Gastroesophageal sphincter (tissue), 4 donors: Measurements from ENCODE around the gene UBE2M. TPM values are rescaled to one million over a fixed set of nuclear protein-coding genes. Genes with fewer than 3 reads are reported as not detected.
"Not testable (repeated sequence)": the region's sequence is repeated elsewhere in the genome, so short reads cannot be mapped to it uniquely, and the experiment has no call there.

Source experiments
- ATAC-seq: fragments of 150-250 bp; one replicate; pipeline ENCODE4 v1.9.1; 2016; ENCODE audit warnings: mild to moderate bottlenecking, moderate library complexity
- H3K27ac ChIP-seq, 4 donors: fragments of 200-600 bp; sonication (generic) in 3 of 4; 1 replicate in 3 of 4; 2 replicates in 1 of 4; pipeline ENCODE4 v1.5.1; 2016 to 2019
- H3K27me3 ChIP-seq: fragments of 200-600 bp; sonication (generic); one replicate; pipeline ENCODE4 v1.5.1; 2019
- H3K36me3 ChIP-seq, 2 donors: fragments of 200-600 bp; sonication (generic); one replicate each; pipeline ENCODE4 v1.5.1; 2019; ENCODE audit warnings: control low read depth in 1 of 2
- H3K4me1 ChIP-seq, 3 donors: fragments of 200-600 bp; sonication (generic); 1 replicate in 2 of 3; 2 replicates in 1 of 3; pipeline ENCODE4 v1.5.1; 2016 to 2019; ENCODE audit warnings: control low read depth in 2 of 3
- H3K4me3 ChIP-seq, 2 donors: fragments of 200-600 bp; sonication (generic); one replicate each; pipeline ENCODE4 v1.5.1; 2019; ENCODE audit warnings: mild to moderate bottlenecking in 1 of 2, moderate library complexity in 1 of 2
- H3K9me3 ChIP-seq, 3 donors: fragments of 200-600 bp; sonication (generic); one replicate each; pipeline ENCODE4 v1.5.1; 2017 to 2019; ENCODE audit warnings: control low read depth in 2 of 3
- EP300 ChIP-seq: sonication (generic); formaldehyde crosslinking; IDR thresholded peaks from one replicate; pipeline ENCODE4 v1.6.1; 2017; ENCODE audit warnings: antibody characterized with exemption, mild to moderate bottlenecking
- POLR2A ChIP-seq, 2 donors: fragments of 450-650 bp; IDR thresholded peaks; one replicate each; pipeline ENCODE4 v1.6.1; 2017; ENCODE audit warnings: antibody characterized with exemption in 2 of 2, mild to moderate bottlenecking in 2 of 2, moderate library complexity in 1 of 2
- POLR2AphosphoS5 ChIP-seq: sonication (generic); formaldehyde crosslinking; IDR thresholded peaks from one replicate; pipeline ENCODE4 v1.6.1; 2017; ENCODE audit warnings: antibody characterized with exemption
- WGBS, 2 donors: methylation state at CpG; one replicate each; pipeline ENCODE4 v1.1.5; 2018; ENCODE audit warnings: low coverage in 1 of 2; 5-methylcytosine and 5-hydroxymethylcytosine counted together
- total RNA-seq, 4 donors: library from RNA; depleted of rRNA; stranded (reverse); fragments of >200 nt; gene quantifications; one replicate each; pipeline ENCODE4 v1.1.0, GENCODE V29; 2016
- TF ChIP-seq, protein P1 (sequence below), 4 experiments: fragments of 200-600 bp in 2 of 4; fragments of 450-650 bp in 2 of 4; sonication (generic) in 1 of 4; IDR thresholded peaks; one replicate each; pipeline ENCODE4 v1.5.1; 2017 to 2019; ENCODE audit warnings: antibody characterized with exemption in 4 of 4, mild to moderate bottlenecking in 2 of 4, moderate library complexity in 2 of 4

The UBE2M gene
- total RNA-seq: 10 to 100 TPM; 28.1 to 43.6 (median 37.8) TPM

DNA sequence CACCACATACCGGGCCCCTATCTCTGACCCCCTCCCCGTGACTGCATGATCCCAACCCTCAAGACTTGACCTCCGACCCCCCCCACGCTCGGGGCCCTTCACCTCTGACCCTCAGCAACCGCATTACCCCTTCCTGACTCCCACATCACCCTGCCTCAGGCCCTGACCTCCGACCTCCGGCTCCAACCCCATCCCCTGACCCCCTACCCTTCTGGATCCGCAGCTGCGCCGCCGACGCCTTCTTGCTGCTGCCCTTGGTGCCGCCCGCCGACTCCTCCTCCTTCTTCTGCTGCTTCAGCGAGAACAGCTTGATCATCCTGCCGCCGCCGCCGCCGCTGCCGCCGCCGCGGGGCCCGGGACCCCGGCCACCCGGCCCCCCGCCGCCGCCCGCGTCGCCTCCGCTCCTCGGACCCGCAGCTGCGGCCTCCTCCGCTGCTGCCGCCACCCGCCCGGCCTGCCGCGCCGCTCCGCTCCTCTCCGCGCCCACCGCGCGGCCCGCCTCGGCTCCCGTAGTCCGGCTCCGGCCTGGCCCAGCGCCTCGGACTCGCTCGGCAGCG is at the start of gene UBE2M:
Gene UBE2M (minus strand): TSS at position 546 of the 557 bp plus-strand sequence. CDS start 230 bp downstream, at position 316.
- no peak for ATAC-seq
- TF ChIP-seq, protein P1, sequence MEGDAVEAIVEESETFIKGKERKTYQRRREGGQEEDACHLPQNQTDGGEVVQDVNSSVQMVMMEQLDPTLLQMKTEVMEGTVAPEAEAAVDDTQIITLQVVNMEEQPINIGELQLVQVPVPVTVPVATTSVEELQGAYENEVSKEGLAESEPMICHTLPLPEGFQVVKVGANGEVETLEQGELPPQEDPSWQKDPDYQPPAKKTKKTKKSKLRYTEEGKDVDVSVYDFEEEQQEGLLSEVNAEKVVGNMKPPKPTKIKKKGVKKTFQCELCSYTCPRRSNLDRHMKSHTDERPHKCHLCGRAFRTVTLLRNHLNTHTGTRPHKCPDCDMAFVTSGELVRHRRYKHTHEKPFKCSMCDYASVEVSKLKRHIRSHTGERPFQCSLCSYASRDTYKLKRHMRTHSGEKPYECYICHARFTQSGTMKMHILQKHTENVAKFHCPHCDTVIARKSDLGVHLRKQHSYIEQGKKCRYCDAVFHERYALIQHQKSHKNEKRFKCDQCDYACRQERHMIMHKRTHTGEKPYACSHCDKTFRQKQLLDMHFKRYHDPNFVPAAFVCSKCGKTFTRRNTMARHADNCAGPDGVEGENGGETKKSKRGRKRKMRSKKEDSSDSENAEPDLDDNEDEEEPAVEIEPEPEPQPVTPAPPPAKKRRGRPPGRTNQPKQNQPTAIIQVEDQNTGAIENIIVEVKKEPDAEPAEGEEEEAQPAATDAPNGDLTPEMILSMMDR (IDR thresholded peaks at IDR 0.05): no peak
- TF ChIP-seq POLR2A (IDR thresholded peaks at IDR 0.05): peak in 1 of 2 donors; percentile 16
- peak within 1 kb of the TSS; percentile 90 to 100 (median 100) for H3K27ac ChIP-seq
- peaks cover 0 to 22% of the 10 kb centered on the region in 2 donors for H3K36me3 ChIP-seq
- H3K4me1 ChIP-seq: peaks cover 12 to 79% (median 60%) of the 10 kb centered on the region in 3 donors
- H3K4me3 ChIP-seq: peak within 1 kb of the TSS; percentile 52 to 91
- WGBS, 2 donors: 0% methylated on average over 10 to 22 of the region's 62 CpGs
- no peaks in the 10 kb centered on the region for H3K27me3 ChIP-seq
- no peaks in the 10 kb centered on the region for H3K9me3 ChIP-seq

DNA sequence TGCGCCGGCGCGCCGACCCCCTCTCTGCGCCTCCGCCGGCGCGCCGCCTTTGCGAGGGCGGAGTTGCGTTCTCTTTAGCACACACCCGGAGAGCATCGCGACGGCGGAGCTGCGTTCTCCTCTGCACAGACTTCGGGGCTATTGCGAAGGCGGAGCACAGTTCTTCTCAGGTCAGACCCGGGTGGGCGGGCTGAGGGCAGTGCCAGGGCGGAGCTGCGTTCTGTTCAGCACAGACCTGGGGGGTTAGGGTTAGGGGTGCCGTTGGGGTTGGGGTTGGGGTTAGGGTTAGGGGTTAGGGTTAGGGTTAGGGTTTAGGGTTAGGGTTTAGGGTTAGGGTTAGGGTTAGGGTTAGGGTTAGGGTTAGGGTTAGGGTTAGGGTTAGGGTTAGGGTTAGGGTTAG is 48.8 kb upstream of the UBE2M start:
- not testable (repeated sequence) for ATAC-seq

DNA sequence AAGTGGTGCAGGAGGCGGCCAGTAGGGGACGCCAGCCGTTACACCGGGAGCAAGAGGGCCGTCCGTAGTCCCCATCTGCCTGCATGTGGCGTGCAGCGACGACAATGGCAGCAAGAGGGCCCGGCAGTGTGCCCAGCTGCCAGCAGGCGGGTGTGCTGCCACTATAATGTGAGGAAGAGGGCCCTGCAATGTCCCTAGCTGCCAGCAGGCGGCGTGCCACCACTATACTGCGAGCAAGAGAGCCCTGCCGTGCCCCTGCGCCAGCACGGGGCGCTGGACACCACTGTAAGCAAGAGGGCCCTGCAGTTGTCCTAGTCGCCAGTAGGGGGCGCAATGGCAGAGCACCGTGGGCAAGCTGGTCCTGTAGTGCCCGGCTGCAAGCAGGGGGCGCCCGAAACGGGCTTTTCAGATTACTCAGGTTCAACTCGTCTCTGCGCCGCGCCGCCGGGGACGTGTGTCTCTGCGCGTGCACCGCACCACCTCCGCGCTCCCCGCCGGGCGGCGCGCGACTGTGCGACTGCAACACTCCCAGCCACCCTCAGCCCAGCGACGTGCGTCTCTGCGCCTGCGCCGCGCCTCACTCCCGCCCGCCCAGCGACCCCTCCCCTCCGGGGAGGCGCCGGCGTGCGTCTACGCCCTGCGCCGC is 48.0 kb upstream of the UBE2M start:
- TF ChIP-seq, protein P1 (IDR thresholded peaks at IDR 0.05): peak in 1 of 4 experiments; percentile 45
- H3K27ac ChIP-seq, H3K9me3 ChIP-seq, H3K4me3 ChIP-seq, ATAC-seq, H3K27me3 ChIP-seq, H3K4me1 ChIP-seq, H3K36me3 ChIP-seq: not testable (repeated sequence)
- no CpG with 5 or more reads among the region's 62 CpGs for WGBS, 2 donors

More for the DNA sequence above, 48.8 kb upstream of the UBE2M start:
- H3K36me3 ChIP-seq, H3K4me1 ChIP-seq, H3K27ac ChIP-seq, H3K4me3 ChIP-seq, H3K27me3 ChIP-seq, H3K9me3 ChIP-seq: not testable (repeated sequence)
- WGBS, 2 donors: no CpG with 5 or more reads among the region's 28 CpGs

DNA sequence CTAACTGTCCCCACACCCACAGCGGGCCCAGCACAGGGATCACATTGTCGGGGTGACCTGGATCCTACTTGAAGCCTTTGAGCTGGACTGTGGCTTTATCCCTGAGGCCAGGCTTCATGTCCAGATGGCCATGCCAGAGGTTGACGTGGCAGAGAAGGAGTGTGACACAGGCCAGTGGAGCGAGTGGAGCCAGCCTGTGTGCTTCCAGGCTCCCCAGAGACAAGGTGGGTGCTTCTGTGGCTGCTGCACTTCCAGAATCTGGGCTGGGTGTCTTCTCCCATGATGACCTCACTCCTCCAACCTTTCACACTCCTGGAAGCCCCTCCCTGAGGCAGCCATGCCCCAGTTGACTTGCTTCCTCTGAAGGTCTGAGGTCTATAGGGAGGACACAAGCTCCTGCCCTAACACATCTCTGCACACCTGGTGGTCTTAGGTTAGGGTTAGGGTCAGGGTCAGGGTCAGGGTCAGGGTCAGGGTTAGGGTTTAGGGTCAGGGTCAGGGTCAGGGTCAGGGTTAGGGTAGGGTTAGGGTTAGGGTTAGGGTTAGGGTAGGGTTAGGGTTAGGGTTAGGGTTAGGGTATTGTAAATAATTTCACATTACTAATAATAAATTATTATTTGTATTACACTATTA is 27.8 kb upstream of the UBE2M start:
- Histone ChIP-seq H3K36me3 (peaks cover 0 to 34% of the 10 kb centered on the region in 2 donors), H3K4me3 (no peak overlapping the region), H3K9me3 (no peaks in the 10 kb centered on the region), H3K27ac (no peak overlapping the region), H3K27me3 (no peaks in the 10 kb centered on the region), H3K4me1 (peaks cover 0 to 9% (median 5%) of the 10 kb centered on the region in 3 donors)
- no peak for ATAC-seq
- WGBS, 2 donors: no CpG with 5 or more reads among the region's 4 CpGs
- no peak for TF ChIP-seq POLR2AphosphoS5
- TF ChIP-seq, protein P1 (IDR thresholded peaks at IDR 0.05): no peak
- no peak for TF ChIP-seq POLR2A (IDR thresholded peaks at IDR 0.05)
- TF ChIP-seq EP300: no peak

DNA sequence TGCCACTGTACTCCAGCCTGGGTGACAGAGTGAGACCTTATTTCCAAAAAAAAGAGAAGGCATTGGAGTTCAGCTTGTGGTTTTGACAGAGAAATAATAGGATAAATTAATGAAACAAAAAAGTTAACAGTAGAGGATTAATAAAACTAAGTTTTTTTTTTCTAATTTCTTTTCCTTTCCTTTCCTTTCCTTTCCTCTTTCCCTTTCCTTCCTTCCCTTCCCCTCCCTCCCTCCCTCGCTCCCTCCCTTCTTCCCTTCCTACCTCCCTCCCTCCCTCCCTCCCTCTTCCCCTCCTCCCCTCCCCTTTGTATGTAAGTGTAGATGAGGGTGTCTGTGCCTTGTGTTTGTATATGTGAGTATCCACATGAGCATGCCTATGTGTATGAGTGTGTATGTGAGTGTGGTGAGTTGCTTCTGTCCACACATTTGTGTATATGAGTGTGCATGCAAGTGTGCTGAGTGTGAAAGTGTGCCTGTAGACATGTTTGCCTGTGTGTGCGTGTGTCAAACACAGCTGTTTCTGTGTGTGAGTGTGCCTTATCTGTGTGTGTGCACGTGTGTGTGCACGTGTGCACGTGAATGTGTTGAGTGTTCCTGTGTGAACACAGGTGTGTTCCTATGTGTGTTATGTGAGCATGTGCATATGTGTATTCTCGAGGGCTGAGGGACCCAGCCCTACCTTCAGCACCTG is 27.2 kb upstream of the UBE2M start:
- Histone ChIP-seq H3K9me3 (no peaks in the 10 kb centered on the region), H3K27ac (no peak overlapping the region), H3K36me3 (peaks cover 0 to 34% of the 10 kb centered on the region in 2 donors), H3K4me1 (peaks cover 0 to 15% (median 10%) of the 10 kb centered on the region in 3 donors), H3K4me3 (no peak overlapping the region), H3K27me3 (no peaks in the 10 kb centered on the region)
- WGBS, 2 donors: 80 to 90% methylated on average over 3 to 5 of the region's 6 CpGs
- no peak for ATAC-seq
- TF ChIP-seq, protein P1 (IDR thresholded peaks at IDR 0.05): no peak
- TF ChIP-seq EP300: no peak
- no peak for TF ChIP-seq POLR2AphosphoS5
- TF ChIP-seq POLR2A (IDR thresholded peaks at IDR 0.05): no peak
